NCI-H2029 treated with DMSO at 0.1 percent for 48 hours (cell line): Measurements from ENCODE around the gene RRAD.
"Not testable (repeated sequence)": the region's sequence is repeated elsewhere in the genome, so short reads cannot be mapped to it uniquely, and the experiment has no call there.

ENCODE experiments used
- DNase-seq: peaks from one replicate; lab custom pipeline; 2025; lab: John Stamatoyannopoulos, UW

The RRAD gene, protein sequence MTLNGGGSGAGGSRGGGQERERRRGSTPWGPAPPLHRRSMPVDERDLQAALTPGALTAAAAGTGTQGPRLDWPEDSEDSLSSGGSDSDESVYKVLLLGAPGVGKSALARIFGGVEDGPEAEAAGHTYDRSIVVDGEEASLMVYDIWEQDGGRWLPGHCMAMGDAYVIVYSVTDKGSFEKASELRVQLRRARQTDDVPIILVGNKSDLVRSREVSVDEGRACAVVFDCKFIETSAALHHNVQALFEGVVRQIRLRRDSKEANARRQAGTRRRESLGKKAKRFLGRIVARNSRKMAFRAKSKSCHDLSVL

DNA sequence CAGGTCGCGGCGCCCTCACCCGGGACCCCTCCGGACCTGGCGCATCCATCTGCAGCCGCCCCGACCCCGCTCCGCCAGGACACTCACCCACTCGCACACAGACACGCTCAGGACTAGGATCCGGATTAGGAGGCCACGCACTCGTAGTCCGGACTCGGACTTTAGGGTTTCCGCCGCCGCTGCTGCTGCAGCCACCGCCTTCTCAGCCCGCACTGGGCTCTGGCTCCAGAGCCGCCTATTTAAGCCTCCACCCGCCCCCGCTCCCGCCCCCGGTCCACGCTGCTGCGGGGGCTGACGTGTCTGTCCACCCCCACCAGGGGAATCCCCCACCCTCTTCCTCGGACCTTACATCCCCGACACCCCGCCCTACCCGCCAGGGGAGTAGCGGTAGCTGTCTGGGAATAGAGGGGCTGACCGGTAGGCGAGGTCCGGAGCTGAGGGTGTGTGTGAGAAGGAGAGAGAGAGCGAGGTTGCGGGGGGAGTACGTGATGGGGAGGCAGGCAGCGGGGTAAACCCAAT is at the start of gene RRAD:
RRAD (minus strand) TSS at position 214 of the 519 bp plus-strand sequence. CDS start 356 bp downstream, outside the sequence.
- DNase-seq = no peak

DNA sequence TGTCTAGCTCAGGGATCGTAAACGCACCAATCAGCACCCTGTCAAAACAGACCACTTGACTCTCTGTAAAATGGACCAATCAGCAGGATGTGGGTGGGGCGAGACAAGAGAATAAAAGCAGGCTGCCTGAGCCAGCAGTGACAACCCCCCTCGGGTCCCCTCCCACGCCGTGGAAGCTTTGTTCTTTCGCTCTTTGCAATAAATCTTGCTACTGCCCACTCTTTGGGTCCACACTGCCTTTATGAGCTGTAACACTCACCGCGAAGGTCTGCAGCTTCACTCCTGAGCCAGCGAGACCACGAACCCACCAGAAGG is 49.6 kb upstream of the RRAD start:
- DNase-seq = peak; percentile 18

DNA sequence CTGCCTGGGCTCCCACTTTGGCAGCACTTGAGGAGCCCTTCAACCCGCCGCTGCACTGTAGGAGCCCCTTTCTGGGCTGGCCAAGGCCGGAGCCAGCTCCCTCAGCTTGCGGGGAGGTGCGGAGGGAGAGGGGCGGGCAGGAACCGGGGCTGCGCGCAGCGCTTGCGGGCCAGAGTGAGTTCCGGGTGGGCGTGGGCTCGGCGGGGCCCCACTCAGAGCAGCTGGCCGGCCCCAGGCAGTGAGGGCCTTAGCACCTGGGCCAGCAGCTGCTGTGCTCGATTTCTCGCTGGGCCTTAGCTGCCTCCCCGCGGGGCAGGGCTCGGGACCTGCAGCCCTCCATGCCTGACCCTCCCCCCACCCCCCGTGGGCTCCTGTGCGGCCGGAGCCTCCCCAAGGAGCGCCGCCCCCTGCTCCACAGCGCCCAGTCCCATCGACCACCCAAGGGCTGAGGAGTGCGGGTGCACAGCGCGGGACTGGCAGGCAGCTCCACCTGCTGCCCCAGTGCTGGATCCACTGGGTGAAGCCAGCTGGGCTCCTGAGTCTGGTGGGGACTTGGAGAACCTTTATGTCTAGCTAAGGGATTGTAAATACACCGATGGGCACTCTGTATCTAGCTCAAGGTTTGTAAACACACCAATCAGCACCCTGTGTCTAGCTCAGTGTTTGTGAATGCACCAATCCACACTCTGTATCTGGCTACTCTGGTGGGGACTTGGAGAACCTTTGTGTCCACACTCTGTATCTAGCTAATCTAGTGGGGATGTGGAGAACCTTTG is 49.0 kb upstream of the RRAD start:
- not testable (repeated sequence) for DNase-seq

DNA sequence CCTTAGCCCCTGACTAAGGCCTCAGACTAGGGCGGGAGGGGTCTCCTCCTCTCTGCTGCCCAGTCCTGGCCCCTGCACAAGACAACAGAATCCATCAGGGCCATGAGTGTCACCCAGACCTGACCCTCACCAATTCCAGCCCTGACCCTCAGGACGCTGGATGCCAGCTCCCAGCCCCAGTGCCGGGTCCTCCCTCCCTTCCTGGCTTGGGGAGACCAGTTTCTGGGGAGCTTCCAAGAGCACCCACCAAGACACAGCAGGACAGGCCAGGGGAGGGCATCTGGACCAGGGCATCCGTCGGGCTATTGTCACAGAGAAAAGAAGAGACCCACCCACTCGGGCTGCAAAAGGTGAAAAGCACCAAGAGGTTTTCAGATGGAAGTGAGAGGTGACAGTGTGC is 48.4 kb upstream of the RRAD start:
- DNase-seq = no peak

DNA sequence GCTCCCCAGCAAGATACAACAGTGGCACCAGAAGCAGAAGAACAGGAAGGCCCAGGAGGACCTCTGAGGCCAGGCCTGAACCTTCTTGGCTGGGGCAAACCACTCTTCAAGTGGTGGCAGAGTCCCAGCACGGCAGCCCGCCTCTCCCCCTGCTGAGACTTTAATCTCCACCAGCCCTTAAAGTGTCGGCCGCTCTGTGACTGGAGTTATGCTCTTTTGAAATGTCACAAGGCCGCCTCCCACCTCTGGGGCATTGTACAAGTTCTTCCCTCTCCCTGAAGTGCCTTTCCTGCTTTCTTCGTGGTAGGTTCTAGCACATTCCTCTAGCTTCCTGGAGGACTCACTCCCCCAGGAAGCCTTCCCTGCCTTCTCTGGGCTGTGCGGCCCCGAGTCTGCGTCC is 47.6 kb upstream of the RRAD start:
- no peak for DNase-seq

DNA sequence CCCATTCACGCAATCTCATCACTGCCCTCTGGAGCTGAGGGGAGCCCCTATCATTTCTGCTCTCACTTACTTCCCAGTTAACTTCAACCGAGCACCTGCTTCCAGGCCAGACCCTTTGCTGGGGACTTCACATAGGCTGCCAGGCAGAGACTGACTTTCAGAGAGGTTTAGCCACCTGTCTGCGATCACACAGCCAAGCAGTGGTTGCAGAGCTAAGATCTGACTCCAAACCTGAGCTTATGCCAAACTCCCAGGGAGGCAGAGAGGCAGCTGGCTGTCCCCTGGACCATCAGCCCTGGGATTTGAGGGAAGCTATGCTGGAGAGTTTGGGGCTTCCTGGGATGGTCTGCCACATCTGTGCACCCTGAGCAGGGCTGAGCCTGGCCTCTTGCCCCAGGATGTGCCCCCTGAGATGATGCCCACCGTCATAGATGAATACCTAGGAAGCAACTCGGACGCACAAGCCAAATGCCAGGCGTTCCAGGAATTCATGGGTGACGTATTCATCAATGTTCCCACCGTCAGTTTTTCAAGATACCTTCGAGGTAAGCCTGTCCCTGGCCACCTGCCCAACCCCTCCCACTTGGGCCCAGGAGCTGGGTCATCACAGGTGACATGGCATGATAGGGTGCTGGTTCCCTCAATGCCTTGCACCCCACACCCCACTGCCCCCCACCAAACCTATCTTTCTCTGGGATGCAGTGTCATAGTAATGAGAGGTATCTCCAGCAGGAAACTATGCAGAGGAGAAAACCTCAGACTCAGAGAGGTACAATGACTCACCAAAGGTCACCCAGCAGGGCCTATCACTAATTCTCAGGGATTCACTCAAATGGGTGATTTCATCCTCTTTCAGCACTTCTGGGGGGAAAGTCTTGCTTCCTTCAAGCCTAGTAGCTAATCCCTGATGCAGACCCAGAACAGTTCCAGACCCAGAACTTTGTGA is 45.7 kb upstream of the RRAD start:
- no peak for DNase-seq

DNA sequence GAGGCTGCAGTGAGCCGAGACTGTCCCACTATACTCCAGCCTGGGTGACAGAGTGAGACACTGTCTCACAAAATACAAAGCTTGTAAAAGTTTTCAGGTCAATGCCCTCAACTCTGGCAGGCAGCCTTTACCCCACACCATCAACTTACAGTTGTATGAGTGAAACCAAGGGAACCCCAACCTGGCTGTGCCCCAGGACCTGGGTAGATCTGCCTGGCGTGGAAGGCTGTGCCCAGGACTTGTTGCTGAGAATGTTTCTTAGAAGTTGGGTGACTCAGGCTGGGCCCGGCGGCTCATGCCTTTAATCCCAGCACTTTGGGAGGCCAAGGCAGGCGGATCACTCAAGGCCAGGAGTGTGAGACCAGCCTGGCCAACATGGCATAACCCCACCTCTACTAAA is 43.5 kb upstream of the RRAD start:
- no peak for DNase-seq

DNA sequence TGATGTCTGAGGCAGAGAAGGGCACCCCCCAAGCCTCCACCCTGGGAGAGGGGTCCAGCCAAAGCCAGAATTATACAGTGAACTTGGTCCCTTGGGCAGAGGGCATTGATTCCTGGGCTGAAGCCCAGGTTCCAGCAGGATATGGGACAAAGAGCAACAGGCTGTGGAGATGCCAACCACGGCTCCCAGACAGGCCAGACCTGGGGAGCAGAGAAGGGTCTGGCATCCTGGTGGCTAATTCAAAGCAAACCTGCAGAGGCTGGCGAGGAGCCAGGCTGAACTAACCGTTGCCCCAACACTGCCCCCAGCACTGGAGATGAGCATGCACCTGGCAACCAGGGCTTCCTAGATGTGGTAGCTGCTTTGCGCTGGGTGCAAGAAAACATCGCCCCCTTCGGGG is 38.7 kb upstream of the RRAD start:
- no peak for DNase-seq

DNA sequence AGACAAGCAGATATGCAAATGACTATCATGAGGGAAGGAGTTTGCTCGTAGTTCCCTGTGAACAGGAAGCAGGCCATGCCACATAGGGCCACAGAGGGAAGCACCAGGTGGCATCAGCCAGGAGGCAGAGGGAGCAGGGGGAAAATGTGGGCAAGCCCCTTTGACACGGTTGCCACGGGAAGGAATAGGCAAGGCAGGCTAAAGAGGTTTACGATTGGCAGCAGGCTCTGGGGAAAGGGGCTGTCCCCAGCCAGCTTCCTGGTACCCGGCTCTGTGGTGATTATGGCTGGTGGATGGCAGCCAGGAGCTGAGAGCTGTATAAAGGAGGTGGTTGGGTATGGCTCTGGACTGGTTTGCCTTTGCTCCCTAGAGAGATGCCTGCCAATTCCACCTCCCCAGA is 36.6 kb upstream of the RRAD start:
- peak; percentile 56 for DNase-seq

DNA sequence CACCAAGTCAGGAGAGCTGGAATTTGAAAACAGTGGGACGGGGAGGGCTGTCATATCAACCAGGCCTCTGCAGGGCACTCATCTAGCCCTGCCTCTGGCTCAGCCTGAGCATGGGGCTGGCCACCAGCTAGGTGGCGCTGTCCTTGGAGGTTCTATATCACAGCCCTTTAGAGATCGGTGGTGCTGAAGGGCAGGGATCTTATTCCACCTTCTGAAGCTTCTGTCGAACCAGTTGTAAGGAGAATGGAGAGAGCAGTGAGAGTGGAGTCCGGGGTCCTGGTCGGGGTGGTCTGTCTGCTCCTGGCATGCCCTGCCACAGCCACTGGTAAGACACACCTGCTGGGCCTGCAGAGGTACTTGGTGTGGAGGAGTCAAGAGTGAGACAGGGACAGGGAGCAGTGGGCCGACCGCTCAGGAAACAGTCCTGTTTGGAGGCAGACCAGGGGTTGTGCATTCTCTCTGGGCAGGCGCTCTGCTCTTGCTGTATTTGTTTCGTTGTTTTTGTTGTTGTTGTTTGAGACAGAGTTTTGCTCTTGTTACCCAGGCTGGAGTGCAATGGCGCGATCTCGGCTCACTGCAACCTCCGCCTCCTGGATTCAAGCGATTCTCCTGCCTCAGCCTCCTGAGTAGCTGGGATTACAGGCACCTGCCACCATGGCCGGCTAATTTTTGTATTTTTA is 35.9 kb upstream of the RRAD start, which contains the start of gene CES3:
CES3 (plus strand) TSS at position 202 of the 680 bp plus-strand sequence; CDS start at position 244, 42 bp downstream.
- no peak for DNase-seq

DNA sequence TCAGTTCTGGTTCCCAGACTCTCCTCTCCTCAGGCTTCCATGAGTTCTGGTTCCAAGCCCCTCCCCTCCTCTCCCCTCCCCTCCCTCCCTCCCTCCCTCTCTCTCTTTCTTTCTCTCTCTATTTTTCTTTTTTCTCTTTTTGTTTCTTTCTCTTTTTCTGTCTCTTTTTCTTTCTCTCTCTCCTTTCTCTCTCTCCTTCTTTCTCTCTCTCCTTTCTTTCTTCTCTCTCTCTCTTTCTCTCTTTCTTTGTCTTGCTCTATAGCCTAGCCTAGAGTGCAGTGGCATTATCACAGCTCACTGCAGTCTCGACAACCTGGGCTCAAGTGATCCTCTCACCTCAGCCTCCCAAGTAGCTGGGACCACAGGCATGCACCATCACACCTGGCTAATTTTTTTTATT is 34.9 kb upstream of the RRAD start:
- no peak for DNase-seq

DNA sequence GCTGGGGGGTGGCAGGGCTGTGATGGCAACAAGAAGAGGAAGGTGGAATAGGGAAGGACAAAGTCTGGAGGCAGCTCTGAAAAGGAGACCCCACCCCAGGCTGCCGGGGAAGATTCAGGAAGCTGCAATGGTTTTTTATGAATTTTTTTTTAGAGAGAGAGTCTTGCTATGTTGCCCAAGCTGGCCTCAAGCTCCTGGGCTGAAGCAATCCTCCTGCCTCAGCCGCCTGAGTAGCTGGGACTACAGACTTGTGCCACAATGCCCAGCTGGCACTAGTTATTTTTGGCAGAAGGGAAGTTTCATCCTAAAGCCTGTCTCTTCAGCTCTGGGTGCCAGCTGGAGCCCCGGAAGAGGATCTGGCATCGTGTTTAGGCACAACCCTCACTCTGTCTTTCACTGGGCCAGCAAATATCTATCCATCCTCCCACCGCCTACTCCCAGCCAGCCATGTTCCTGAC is 34.4 kb upstream of the RRAD start:
- DNase-seq = no peak

DNA sequence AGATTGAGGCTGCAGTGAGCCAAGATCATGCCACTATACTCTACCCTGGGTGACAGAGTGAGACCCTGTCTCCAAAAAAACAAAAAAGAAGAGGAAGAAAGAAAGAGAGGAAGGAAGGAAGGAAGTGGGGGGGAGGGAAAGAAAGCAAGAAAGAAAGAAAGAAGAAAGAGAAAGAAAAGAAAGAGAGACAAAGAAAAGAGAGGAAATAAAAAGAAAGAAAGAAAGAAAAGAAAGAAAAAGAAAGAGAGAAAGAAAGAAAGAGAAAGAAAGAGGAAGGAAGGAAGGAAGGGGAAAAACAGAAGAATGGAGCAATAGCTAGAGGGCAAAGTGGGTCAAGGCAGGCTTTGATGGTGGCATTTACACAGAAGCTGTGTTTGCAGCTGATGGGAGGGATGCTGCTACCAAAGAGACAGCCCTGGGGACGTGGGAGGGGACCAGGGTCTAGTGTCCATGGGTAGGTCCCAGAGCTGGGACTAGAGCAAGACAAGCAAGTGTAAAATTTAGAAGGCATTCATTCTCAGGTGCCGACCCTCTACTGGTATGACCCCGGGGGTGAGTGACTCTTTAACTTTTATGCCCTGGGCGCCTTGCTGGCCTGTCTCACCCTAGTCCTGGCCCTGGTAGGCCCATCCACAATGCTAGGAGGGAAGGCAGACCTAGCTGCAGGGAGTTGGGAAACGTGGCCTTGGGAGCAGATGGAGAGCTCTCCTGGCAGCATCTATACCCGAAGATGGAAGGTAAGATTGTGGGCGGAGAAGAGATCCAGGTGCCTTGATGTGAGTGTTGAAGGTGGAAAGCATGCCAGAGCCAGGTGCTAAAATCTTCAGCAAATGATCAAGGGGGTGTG is 33.7 kb upstream of the RRAD start:
- no peak for DNase-seq

DNA sequence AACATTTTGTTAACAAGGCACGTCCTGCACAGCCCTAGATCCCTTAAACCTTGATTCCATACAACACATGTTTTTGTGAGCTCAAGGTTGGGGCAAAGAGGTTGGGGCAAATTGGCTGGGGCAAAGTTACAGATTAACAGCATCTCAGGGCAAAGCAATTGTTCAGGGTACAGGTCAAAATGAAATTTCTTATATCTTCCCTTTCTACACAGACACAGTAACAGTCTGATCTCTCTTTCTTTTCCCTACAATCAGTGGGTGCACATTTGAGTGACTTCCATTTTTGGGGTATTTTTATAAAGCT is 30.8 kb upstream of the RRAD start:
- not testable (repeated sequence) for DNase-seq

DNA sequence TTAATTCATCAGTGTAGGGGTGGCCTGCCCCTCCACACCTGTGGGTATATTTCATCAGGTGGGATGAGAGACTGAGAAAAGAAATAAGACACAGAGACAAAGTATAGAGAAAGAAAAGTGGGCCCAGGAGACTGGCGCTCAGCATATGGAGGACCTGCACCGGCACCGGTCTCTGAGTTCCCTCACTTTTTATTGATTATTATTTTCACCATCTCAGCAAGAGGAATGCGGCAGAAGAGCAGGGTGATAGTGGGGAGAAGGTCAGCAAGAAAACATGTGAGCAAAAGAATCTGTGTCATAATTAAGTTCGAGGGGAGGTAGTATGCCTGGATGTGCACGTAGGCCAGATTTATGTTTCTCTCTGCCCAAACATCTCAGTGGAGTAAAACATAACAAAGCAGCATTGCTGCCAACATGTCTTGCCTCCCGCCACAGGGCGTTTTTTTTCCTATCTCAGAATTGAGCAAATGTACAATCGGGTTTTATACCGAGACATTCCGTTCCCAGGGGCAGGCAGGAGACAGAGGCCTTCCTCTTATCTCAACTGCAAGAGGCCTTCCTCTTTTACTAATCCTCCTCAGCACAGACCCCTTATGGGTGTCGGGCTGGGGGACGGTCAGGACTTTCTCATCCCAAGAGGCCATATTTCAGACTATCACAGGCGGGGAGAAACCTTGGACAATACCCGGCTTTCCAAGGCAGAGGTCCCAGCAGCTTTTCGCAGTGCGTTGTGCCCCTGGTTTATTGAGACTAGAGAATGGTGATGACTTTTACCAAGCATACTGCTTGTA is 30.2 kb upstream of the RRAD start:
- DNase-seq = not testable (repeated sequence)

DNA sequence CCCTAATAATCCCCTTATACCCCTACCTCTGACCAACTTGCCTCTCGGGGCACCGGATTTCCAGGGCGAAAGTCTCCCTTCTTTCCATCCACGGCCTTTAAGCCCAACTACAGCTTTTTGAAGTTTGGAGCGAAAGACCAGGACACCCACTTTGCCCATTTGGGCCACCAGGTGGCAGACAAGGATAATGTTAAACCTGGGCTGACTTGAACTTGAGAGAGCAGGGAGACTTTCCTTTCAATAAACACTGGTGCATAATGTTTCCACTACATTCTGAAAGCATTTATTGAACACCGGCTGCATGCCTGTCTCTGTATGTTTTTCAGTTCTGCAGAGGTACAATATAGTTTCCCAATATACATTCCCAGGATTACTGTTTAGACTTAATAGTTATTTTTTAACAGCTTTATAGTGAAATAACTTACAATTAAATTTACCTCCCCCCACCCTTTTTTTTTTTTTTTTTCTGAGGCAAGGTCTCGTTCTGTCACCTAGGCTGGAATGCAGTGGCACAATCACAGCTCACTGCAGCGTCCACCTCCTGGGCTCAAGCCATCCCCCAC is 28.8 kb upstream of the RRAD start:
- DNase-seq = no peak

DNA sequence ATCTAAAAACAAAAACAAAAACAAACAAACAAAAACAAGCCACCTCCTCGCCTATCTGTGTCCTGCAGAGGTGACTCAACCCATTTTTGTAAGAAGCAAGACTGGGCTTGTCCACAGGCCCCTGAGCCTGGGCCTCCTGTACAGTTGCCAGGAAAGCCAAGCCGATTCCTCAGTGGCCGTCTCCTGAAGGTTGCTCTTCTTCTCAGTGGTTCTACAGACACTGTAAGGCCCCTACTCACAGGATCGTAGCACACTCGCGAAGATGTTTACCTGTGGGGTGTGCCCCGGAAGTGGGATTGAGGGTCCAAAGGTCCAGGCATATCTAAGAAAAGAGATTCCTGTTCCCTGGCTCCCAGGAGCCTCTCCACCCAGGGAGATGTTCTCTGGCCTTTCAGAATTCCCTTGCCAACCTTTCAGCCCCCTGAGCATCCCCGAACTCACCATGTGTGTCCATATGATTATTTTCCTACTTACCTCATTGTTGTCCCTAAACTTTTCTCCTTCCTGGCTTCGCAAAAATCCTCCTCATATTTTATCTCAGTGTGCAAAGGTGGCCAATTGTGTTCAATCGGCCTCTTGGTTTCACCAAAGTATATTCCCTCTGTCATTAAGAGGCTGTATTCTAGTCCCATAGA is 28.2 kb upstream of the RRAD start:
- DNase-seq = no peak

DNA sequence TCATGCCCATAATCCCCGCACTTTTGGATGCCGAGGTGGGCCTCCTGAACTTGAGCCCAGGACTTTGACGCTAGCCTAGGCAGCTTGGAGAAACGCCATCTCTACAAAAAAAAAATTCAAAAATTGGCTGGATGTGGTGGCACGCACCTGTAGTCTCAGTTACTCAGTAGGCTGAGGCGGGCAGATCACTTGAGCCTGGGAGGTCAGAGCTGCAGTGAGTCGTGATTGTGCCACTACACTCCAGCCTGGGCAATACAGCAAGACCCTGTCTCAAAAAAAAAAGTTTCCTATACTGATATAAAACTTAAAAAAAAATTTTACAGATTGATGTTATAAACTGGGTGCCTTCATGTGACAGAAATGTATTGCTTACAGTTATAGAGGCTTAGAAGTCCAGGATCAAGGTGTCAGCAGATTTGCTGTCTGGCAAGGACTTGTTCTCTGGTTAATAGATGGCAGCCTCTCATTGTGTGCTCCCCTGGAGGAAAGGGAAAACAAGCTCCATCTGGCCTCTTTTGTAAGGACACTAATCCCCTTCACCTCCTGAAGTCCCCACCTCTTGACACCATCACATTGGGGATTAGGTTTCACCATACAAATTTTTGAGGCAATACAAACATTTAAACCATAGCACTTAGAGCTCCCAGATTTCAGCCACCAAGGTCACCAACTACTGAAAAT is 27.2 kb upstream of the RRAD start:
- no peak for DNase-seq
